Esophagus muscularis mucosa (tissue), 4 donors: Measurements from ENCODE around the gene ATAD3B. TPM values are rescaled to one million over a fixed set of nuclear protein-coding genes. Genes with fewer than 3 reads are reported as not detected.
"Not testable (repeated sequence)": the region's sequence is repeated elsewhere in the genome, so short reads cannot be mapped to it uniquely, and the experiment has no call there.

Experiments used
- DNase-seq: peaks from one replicate; pipeline ENCODE4 v3.0.0-alpha.2; 2017; ENCODE audit errors: extremely low spot score
- H3K27ac ChIP-seq, 4 donors: fragments of 200-600 bp; sonication (generic); replicated peaks in 1 of 4; 1 replicate in 3 of 4; 2 replicates in 1 of 4; pipeline ENCODE4 v1.5.1; 2016 to 2019; ENCODE audit warnings: mild to moderate bottlenecking in 1 of 4
- H3K27me3 ChIP-seq, 4 donors: fragments of 200-600 bp; sonication (generic); one replicate each; pipeline versions ENCODE4 v1.5.1 to v1.6.0; 2016 to 2019
- H3K36me3 ChIP-seq, 4 donors: fragments of 200-600 bp; sonication (generic); one replicate each; pipeline ENCODE4 v1.5.1; 2016 to 2019
- H3K4me1 ChIP-seq, 4 donors: fragments of 200-600 bp; sonication (generic); one replicate each; pipeline ENCODE4 v1.5.1; 2016 to 2019
- H3K4me3 ChIP-seq, 4 donors: fragments of 200-600 bp; sonication (generic); 1 replicate in 2 of 4; 2 replicates in 2 of 4; pipeline ENCODE4 v1.5.1; 2016 to 2019; ENCODE audit warnings: mild to moderate bottlenecking in 4 of 4, moderate library complexity in 1 of 4
- H3K9me3 ChIP-seq, 4 donors: fragments of 200-600 bp; sonication (generic); 1 replicate in 3 of 4; 2 replicates in 1 of 4; pipeline ENCODE4 v1.5.1; 2016 to 2019
- CTCF ChIP-seq, 3 experiments: fragments of 200-600 bp in 2 of 3; fragments of 450-650 bp in 1 of 3; sonication (generic) in 2 of 3; IDR thresholded peaks; one replicate each; pipeline ENCODE4 v1.5.1; 2017 to 2019; ENCODE audit warnings: antibody characterized with exemption in 3 of 3, mild to moderate bottlenecking in 2 of 3, moderate library complexity in 1 of 3
- EP300 ChIP-seq: sonication (generic); formaldehyde crosslinking; IDR thresholded peaks from one replicate; pipeline ENCODE4 v1.6.1; 2017; ENCODE audit warnings: antibody characterized with exemption
- POLR2A ChIP-seq: fragments of 450-650 bp; IDR thresholded peaks from one replicate; pipeline ENCODE4 v1.6.1; 2017; ENCODE audit warnings: antibody characterized with exemption, moderate library complexity, mild to moderate bottlenecking, low read depth
- POLR2AphosphoS5 ChIP-seq, 2 donors: sonication (generic); formaldehyde crosslinking; IDR thresholded peaks; one replicate each; pipeline ENCODE4 v1.6.1; 2017; ENCODE audit warnings: antibody characterized with exemption in 2 of 2
- WGBS: methylation state at CpG from one replicate; pipeline ENCODE4 v1.1.5; 2018; 5-methylcytosine and 5-hydroxymethylcytosine counted together
- intact Hi-C: fragments of 100-400 bp; cut with DNase I; formaldehyde crosslinking; loops from one replicate; pipeline ENCODE4 v1.15.1; 2023
- total RNA-seq, 4 donors: library from RNA; depleted of rRNA; stranded (reverse); fragments of >200 nt; gene quantifications; one replicate each; pipeline versions ENCODE4 v1.1.0 to v1.2.1, GENCODE V29; 2016

Gene ATAD3B
- total RNA-seq, 4 donors from 2014 or later = 9.7 to 14.9 (median 10.0) TPM

GRCh38 chr1:1510912-1511532 lies 39.5 kb downstream of the ATAD3B start:
- peak overlapping the region; percentile 93 to 96 (median 94) for H3K27ac ChIP-seq
- TF ChIP-seq EP300 = no peak
- TF ChIP-seq CTCF (IDR thresholded peaks at IDR 0.05) = no peak
- no peak for TF ChIP-seq POLR2A
- no peak for TF ChIP-seq POLR2AphosphoS5 (IDR thresholded peaks at IDR 0.05)
- peaks cover 9 to 26% (median 20%) of the 10 kb centered on the region in 4 donors for H3K4me1 ChIP-seq
- intact Hi-C loops = no loop called here
- H3K9me3 ChIP-seq = no peaks in the 10 kb centered on the region
- DNase-seq = no peak
- 23% methylated on average over 11 of the region's 17 CpGs for WGBS
- H3K4me3 ChIP-seq = peak overlapping the region; percentile 73 to 88 (median 80)
- H3K27me3 ChIP-seq = no peaks in the 10 kb centered on the region
- H3K36me3 ChIP-seq = peaks cover 0 to 10% (median 4%) of the 10 kb centered on the region in 4 donors

- H3K4me1 ChIP-seq = peaks cover 9 to 22% (median 19%) of the 10 kb centered on the region in 4 donors
- TF ChIP-seq POLR2AphosphoS5 (IDR thresholded peaks at IDR 0.05) = peak; percentile 93 to 99
- TF ChIP-seq EP300 = no peak
- peak in 1 of 3 experiments; percentile 27 for TF ChIP-seq CTCF (IDR thresholded peaks at IDR 0.05)
- peak; percentile 49 for TF ChIP-seq POLR2A
- 0% methylated on average over 16 of the region's 99 CpGs for WGBS
- DNase-seq = peak; percentile 99
- H3K36me3 ChIP-seq = peaks cover 0 to 17% (median 11%) of the 10 kb centered on the region in 4 donors
- H3K27ac ChIP-seq = peak within 1 kb of the TSS; percentile 93 to 96 (median 94)
- intact Hi-C loops = no loop called here
- H3K9me3 ChIP-seq = no peaks in the 10 kb centered on the region
- H3K27me3 ChIP-seq = no peaks in the 10 kb centered on the region
- H3K4me3 ChIP-seq = peak within 1 kb of the TSS; percentile 73 to 88 (median 80)
These were observed 40.1 kb downstream of the ATAD3B start, which contains the start of gene ATAD3A for GRCh38 chr1:1511533-1512285. TSS of gene ATAD3A (plus strand) at chr1:1512162. CDS start at chr1:1512269, 107 bp downstream.

- intact Hi-C loops, H3K27me3 ChIP-seq, H3K9me3 ChIP-seq, DNase-seq: not testable (repeated sequence)
- no CpG with 5 or more reads among the region's 52 CpGs for WGBS
- peak overlapping the region; percentile 73 to 88 (median 80) for H3K4me3 ChIP-seq
- peak overlapping the region; percentile 93 to 96 (median 94) for H3K27ac ChIP-seq
- peaks cover 0 to 21% (median 15%) of the 10 kb centered on the region in 4 donors for H3K36me3 ChIP-seq
- H3K4me1 ChIP-seq = peaks cover 9 to 22% (median 19%) of the 10 kb centered on the region in 4 donors
These were observed 40.9 kb downstream of the ATAD3B start for GRCh38 chr1:1512425-1512824.

GRCh38 chr1:1513675-1514074 lies 42.1 kb downstream of the ATAD3B start:
- 88% methylated on average over 8 of the region's 18 CpGs for WGBS
- H3K27ac ChIP-seq, intact Hi-C loops, H3K9me3 ChIP-seq, DNase-seq, H3K27me3 ChIP-seq, H3K4me3 ChIP-seq: not testable (repeated sequence)
- Histone ChIP-seq H3K36me3 (peaks cover 0 to 32% (median 26%) of the 10 kb centered on the region in 4 donors), H3K4me1 (peaks cover 6 to 22% (median 19%) of the 10 kb centered on the region in 4 donors)

- H3K9me3 ChIP-seq, H3K27me3 ChIP-seq, intact Hi-C loops, H3K27ac ChIP-seq, H3K4me3 ChIP-seq, DNase-seq: not testable (repeated sequence)
- 88% methylated on average over 8 of the region's 16 CpGs for WGBS
- peaks cover 0 to 35% (median 29%) of the 10 kb centered on the region in 4 donors for H3K36me3 ChIP-seq
- H3K4me1 ChIP-seq = peaks cover 6 to 22% (median 19%) of the 10 kb centered on the region in 4 donors
These were observed 42.8 kb downstream of the ATAD3B start for GRCh38 chr1:1514376-1514775.

- H3K4me3 ChIP-seq, DNase-seq, intact Hi-C loops, H3K27ac ChIP-seq, H3K27me3 ChIP-seq, H3K9me3 ChIP-seq: not testable (repeated sequence)
- Histone ChIP-seq H3K36me3 (peaks cover 8 to 57% (median 50%) of the 10 kb centered on the region in 4 donors), H3K4me1 (peaks cover 0 to 12% (median 8%) of the 10 kb centered on the region in 4 donors)
- 88% methylated on average over 10 of the region's 14 CpGs for WGBS
These were observed 45.4 kb downstream of the ATAD3B start for GRCh38 chr1:1516923-1517322.
